Esophagus squamous epithelium (tissue), 4 donors: ENCODE results near the gene RSPO1.

Source experiments
- CTCF ChIP-seq, 6 experiments: fragments of 450-650 bp in 4 of 6; fragments of 200-600 bp in 2 of 6; sonication (generic) in 2 of 6; IDR thresholded peaks; one replicate each; pipeline ENCODE4 v1.5.1; 2016 to 2019; ENCODE audit warnings: antibody characterized with exemption in 6 of 6, mild to moderate bottlenecking in 4 of 6, moderate library complexity in 4 of 6
- POLR2A ChIP-seq, 4 donors: fragments of 450-650 bp; IDR thresholded peaks; one replicate each; pipeline ENCODE4 v1.6.1; 2017; ENCODE audit warnings: antibody characterized with exemption in 4 of 4, mild to moderate bottlenecking in 4 of 4, moderate library complexity in 3 of 4

DNA sequence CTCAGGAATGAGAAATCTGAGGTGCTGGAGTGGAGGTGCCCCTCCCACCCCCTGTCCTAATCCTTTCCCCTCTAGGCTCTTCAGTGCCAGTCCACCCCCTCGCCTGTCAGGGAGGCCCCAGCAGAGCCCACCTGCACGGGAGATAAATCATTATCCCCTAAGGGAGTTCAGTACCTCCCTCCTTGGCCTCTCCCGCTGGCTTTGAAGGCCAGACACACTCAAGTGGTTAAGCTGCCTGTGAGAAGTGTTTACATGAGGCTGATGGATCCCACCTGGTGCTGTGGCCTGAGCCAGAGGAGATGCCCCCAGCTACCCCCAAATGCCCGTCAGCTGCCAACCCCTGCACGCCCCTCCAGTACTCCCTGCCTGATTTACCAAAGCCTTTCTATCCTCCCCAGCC is 3.7 kb downstream of the RSPO1 start:
- TF ChIP-seq CTCF (IDR thresholded peaks at IDR 0.05) (no peak), POLR2A (IDR thresholded peaks at IDR 0.05) (no peak)
